Nucleus accumbens (tissue), 56 donors: ENCODE results near the gene CD164L2.

ENCODE experiments used
- DNase-seq, 56 donors: peaks; one replicate each; lab custom pipeline; 2025; lab: John Stamatoyannopoulos, UW

CD164L2 gene

GRCh38 chr1:27331922-27332321 lies 51.2 kb downstream of the CD164L2 start:
- DNase-seq = no peak

- no peak for DNase-seq
Observed at GRCh38 chr1:27331426-27331825, 51.7 kb downstream of the CD164L2 start.

GRCh38 chr1:27330786-27331185 lies 52.3 kb downstream of the CD164L2 start:
- no peak for DNase-seq
